MM.1S (cell line): Measurements from ENCODE around the gene PTCH2.

Experiments
- EZH2 ChIP-seq: fragments of 300-600 bp; sonication (generic); optimal IDR thresholded peaks from 2 replicates; pipeline ENCODE3; 2017; ENCODE audit warnings: low read depth, mild to moderate bottlenecking, antibody characterized with exemption, low read length, mixed read lengths
- TF ChIP-seq, protein P1 (sequence below): fragments of 300-600 bp; sonication (generic); IDR thresholded peaks from 2 replicates; pipeline ENCODE4 v1.5.1; 2016; ENCODE audit warnings: antibody characterized with exemption, low read length, mixed read lengths

DNA sequence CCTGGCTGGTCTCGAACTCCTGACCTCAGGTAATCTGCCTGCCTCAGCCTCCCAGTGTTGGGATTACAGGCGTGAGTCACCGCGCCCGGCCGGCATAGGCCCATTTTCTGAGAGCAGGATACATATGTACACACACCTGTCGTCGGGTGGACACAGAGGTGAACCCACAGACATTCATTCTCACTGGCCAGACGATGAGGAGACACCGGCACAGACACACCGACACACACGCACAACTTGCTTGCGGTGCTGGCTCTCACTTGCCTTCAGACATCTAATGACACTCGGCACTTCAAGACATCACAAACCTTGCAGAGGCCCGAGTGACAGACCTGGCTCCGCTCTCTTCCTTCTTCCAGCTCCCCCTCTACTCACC lies 579 bp downstream of the PTCH2 start:
- TF ChIP-seq, protein P1, sequence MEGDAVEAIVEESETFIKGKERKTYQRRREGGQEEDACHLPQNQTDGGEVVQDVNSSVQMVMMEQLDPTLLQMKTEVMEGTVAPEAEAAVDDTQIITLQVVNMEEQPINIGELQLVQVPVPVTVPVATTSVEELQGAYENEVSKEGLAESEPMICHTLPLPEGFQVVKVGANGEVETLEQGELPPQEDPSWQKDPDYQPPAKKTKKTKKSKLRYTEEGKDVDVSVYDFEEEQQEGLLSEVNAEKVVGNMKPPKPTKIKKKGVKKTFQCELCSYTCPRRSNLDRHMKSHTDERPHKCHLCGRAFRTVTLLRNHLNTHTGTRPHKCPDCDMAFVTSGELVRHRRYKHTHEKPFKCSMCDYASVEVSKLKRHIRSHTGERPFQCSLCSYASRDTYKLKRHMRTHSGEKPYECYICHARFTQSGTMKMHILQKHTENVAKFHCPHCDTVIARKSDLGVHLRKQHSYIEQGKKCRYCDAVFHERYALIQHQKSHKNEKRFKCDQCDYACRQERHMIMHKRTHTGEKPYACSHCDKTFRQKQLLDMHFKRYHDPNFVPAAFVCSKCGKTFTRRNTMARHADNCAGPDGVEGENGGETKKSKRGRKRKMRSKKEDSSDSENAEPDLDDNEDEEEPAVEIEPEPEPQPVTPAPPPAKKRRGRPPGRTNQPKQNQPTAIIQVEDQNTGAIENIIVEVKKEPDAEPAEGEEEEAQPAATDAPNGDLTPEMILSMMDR: no peak
- TF ChIP-seq EZH2: no peak
